IMR-90 (cell line): ENCODE results near the gene PTPRN2. TPM values are rescaled to one million over a fixed set of nuclear protein-coding genes. Genes with fewer than 3 reads are reported as not detected.
A peak's percentile ranks its signal among the peaks of the same experiment; 100 is the strongest.

Experiments
- ATAC-seq: fragments of 200-7000 bp; cut with Tn5 transposase; 2 replicates; pipeline ENCODE4 v1.9.1; 2020; ENCODE audit warnings: low read depth, mild to moderate bottlenecking, moderate library complexity
- BruUV-seq: library from RNA; stranded (reverse); fragments of 400-500 nt; replicated peaks from 2 replicates; lab custom pipeline; 2021; lab: Mats Ljungman, UMichigan
- CTCF ChIA-PET: fragments of 300-600 bp; formaldehyde crosslinking; extraction: SDS; loops from one replicate; lab custom pipeline; 2021; ENCODE audit warnings: antibody characterized with exemption; lab: Yijun Ruan, JAX
- POLR2A ChIA-PET: fragments of 300-600 bp; sonication (Branson Sonifier 250); formaldehyde crosslinking; loops from one replicate; lab custom pipeline; 2022; ENCODE audit warnings: antibody characterized with exemption; ENCODE audit not compliant: unreplicated experiment; lab: Charles Lee
- DNase-seq: peaks from one replicate; pipeline ENCODE4 v3.0.0; 2013
- H2AFZ ChIP-seq: replicated peaks from 2 replicates; pipeline ENCODE3; 2013; ENCODE audit warnings: low read length, mild to moderate bottlenecking; ENCODE audit not compliant: poor library complexity
- H2AK5ac ChIP-seq: 2 replicates; pipeline ENCODE4 v1.6.1; 2013; ENCODE audit warnings: low read depth, low read length, inconsistent platforms
- H2AK9ac ChIP-seq: replicated peaks from 2 replicates; pipeline ENCODE3; 2013; ENCODE audit warnings: mild to moderate bottlenecking, low read depth, low read length, moderate library complexity; ENCODE audit not compliant: poor library complexity
- H2BK120ac ChIP-seq: 2 replicates; pipeline ENCODE4 v1.6.1; 2013; ENCODE audit warnings: low read depth, low read length, inconsistent platforms
- H2BK15ac ChIP-seq: 3 replicates; pipeline ENCODE4 v1.6.1; 2013; ENCODE audit warnings: low read depth, low read length, inconsistent platforms
- H2BK20ac ChIP-seq: 2 replicates; pipeline ENCODE4 v1.6.1; 2013; ENCODE audit warnings: low read depth, mild to moderate bottlenecking, inconsistent platforms, low read length, moderate library complexity
- H2BK5ac ChIP-seq: 2 replicates; pipeline ENCODE4 v1.6.1; 2013; ENCODE audit warnings: mild to moderate bottlenecking, low read depth, low read length, inconsistent platforms; ENCODE audit not compliant: poor library complexity, severe bottlenecking
- H3K14ac ChIP-seq: replicated peaks from 2 replicates; pipeline ENCODE4 v1.6.1; 2013; ENCODE audit warnings: low read depth, low read length, inconsistent platforms
- H3K18ac ChIP-seq: 2 replicates; pipeline ENCODE4 v1.6.1; 2013; ENCODE audit warnings: low read depth, low read length, control low read depth
- H3K23ac ChIP-seq: 2 replicates; pipeline ENCODE4 v1.6.1; 2013; ENCODE audit warnings: low read depth, low read length, inconsistent platforms
- H3K27ac ChIP-seq: 2 replicates; pipeline ENCODE4 v1.5.1; 2013; ENCODE audit warnings: mild to moderate bottlenecking, control low read depth, low read length; ENCODE audit not compliant: insufficient read depth
- H3K27me3 ChIP-seq: 2 replicates; pipeline ENCODE4 v1.6.1; 2013; ENCODE audit warnings: low read length; ENCODE audit not compliant: control insufficient read depth, insufficient read depth
- H3K36me3 ChIP-seq: 2 replicates; pipeline ENCODE4 v1.6.1; 2013; ENCODE audit warnings: low read length, mixed read lengths; ENCODE audit not compliant: control insufficient read depth, insufficient read depth
- H3K4ac ChIP-seq: 2 replicates; pipeline ENCODE4 v1.6.1; 2013; ENCODE audit warnings: low read depth, low read length, inconsistent platforms
- H3K4me1 ChIP-seq: 2 replicates; pipeline ENCODE4 v1.6.1; 2013; ENCODE audit warnings: low read length, mixed read lengths; ENCODE audit not compliant: control insufficient read depth, insufficient read depth
- H3K4me2 ChIP-seq: 2 replicates; pipeline ENCODE4 v1.6.1; 2013; ENCODE audit warnings: low read depth, mild to moderate bottlenecking, control low read depth, low read length, moderate library complexity
- H3K4me3 ChIP-seq: 2 replicates; pipeline ENCODE4 v1.5.1; 2013; ENCODE audit warnings: low read depth, mild to moderate bottlenecking, control low read depth, low read length, moderate library complexity; ENCODE audit not compliant: insufficient read depth
- H3K56ac ChIP-seq: 2 replicates; pipeline ENCODE4 v1.6.1; 2013; ENCODE audit warnings: low read length, inconsistent platforms; ENCODE audit not compliant: insufficient read depth; ENCODE audit errors: extremely low read depth
- H3K79me1 ChIP-seq, 2 experiments: 2 replicates each; pipeline ENCODE4 v1.6.1; 2013; ENCODE audit warnings: low read length in 2 of 2, inconsistent platforms in 1 of 2, low read depth in 1 of 2
- H3K9ac ChIP-seq: 2 replicates; pipeline ENCODE4 v1.6.1; 2013; ENCODE audit warnings: low read depth, low read length, control low read depth
- H3K9me1 ChIP-seq: 2 replicates; pipeline ENCODE4 v1.6.1; 2013; ENCODE audit warnings: low read length, inconsistent platforms; ENCODE audit not compliant: insufficient read depth
- H3K9me3 ChIP-seq: 2 replicates; pipeline ENCODE4 v1.6.1; 2013; ENCODE audit warnings: low read length; ENCODE audit not compliant: control insufficient read depth, insufficient read depth
- H4K20me1 ChIP-seq: 2 replicates; pipeline ENCODE4 v1.6.1; 2013; ENCODE audit warnings: low read length, inconsistent platforms; ENCODE audit not compliant: insufficient read depth
- H4K5ac ChIP-seq: 2 replicates; pipeline ENCODE4 v1.6.1; 2013; ENCODE audit warnings: mild to moderate bottlenecking, low read depth, low read length, control low read depth
- H4K8ac ChIP-seq, 2 experiments: 2 replicates each; pipeline ENCODE4 v1.6.1; 2013; ENCODE audit warnings: low read depth in 2 of 2, low read length in 2 of 2, control low read depth in 1 of 2, inconsistent platforms in 1 of 2
- H4K91ac ChIP-seq: 2 replicates; pipeline ENCODE4 v1.6.1; 2013; ENCODE audit warnings: low read depth, low read length, inconsistent platforms; ENCODE audit not compliant: insufficient read depth
- CEBPB ChIP-seq: IDR thresholded peaks from 2 replicates; pipeline ENCODE4 v1.6.1; 2012; ENCODE audit warnings: low read depth, low read length, improper control_type of control experiment
- CHD1 ChIP-seq: IDR thresholded peaks from 2 replicates; pipeline ENCODE4 v1.6.1; 2012; ENCODE audit warnings: low read depth, low read length, improper control_type of control experiment
- FOS ChIP-seq: fragments of 150-350 bp; IDR thresholded peaks from 2 replicates; pipeline ENCODE4 v1.6.1; 2016; ENCODE audit warnings: low read depth, low read length
- MXI1 ChIP-seq: IDR thresholded peaks from 2 replicates; pipeline ENCODE4 v1.6.1; 2012; ENCODE audit warnings: low read depth, mild to moderate bottlenecking, low read length, moderate library complexity, borderline replicate concordance
- POLR2A ChIP-seq: IDR thresholded peaks from 2 replicates; pipeline ENCODE4 v1.6.1; 2012; ENCODE audit warnings: mild to moderate bottlenecking, low read depth, low read length
- RAD21 ChIP-seq: IDR thresholded peaks from 2 replicates; pipeline ENCODE4 v1.6.1; 2012; ENCODE audit warnings: low read length, improper control_type of control experiment
- RCOR1 ChIP-seq: IDR thresholded peaks from 2 replicates; pipeline ENCODE4 v1.6.1; 2012; ENCODE audit warnings: mild to moderate bottlenecking, low read length, improper control_type of control experiment; ENCODE audit not compliant: insufficient replicate concordance
- RFX5 ChIP-seq: IDR thresholded peaks from 2 replicates; pipeline ENCODE4 v1.8.0; 2012; ENCODE audit warnings: low read depth, mild to moderate bottlenecking, low read length, moderate library complexity
- SMC3 ChIP-seq: fragments of 150-350 bp; IDR thresholded peaks from 2 replicates; pipeline ENCODE4 v1.6.1; 2016; ENCODE audit warnings: low read depth, mild to moderate bottlenecking, antibody characterized with exemption, low read length, moderate library complexity
- WGBS, 2 experiments: methylation state at CpG; one replicate each; pipeline versions ENCODE4 v1.1.5 to v1.1.7; 2013; ENCODE audit warnings: missing lambda C conversion rate in 2 of 2; ENCODE audit not compliant: insufficient read length in 1 of 2; ENCODE audit errors: extremely low coverage in 2 of 2; 5-methylcytosine and 5-hydroxymethylcytosine counted together
- dilution Hi-C: fragments of 300-500 bp; cut with HindIII; formaldehyde crosslinking; loops from one replicate; pipeline ENCODE4 v1.14.3; 2018; ENCODE audit warnings: low sequenced_read_pairs; ENCODE audit not compliant: unreplicated experiment
- in situ Hi-C: fragments of 300-500 bp; cut with MboI; formaldehyde crosslinking; loops from 3 replicates; pipeline ENCODE4 v1.14.3; 2019; ENCODE audit warnings: low sequenced_read_pairs, inconsistent platforms, mixed read lengths
- intact Hi-C: fragments of 100-400 bp; cut with micrococcal nuclease; formaldehyde crosslinking; loops from 2 replicates; pipeline ENCODE4 v1.10.0; 2022
- polyA plus RNA-seq, 3 experiments: library from polyadenylated mRNA; depleted of rRNA; stranded (reverse); fragments of >200 nt; gene quantifications; 2 replicates each; pipeline ENCODE4 v1.2.3, GENCODE V29; 2012; ENCODE audit warnings: low replicate concordance in 1 of 3
- total RNA-seq: library from RNA; depleted of rRNA; stranded (reverse); fragments of >200 nt; gene quantifications from 2 replicates; pipeline ENCODE4 v1.2.3, GENCODE V29; 2012
- TF ChIP-seq, protein P1 (sequence below): fragments of 150-350 bp; IDR thresholded peaks from 2 replicates; pipeline ENCODE4 v1.6.1; 2016; ENCODE audit warnings: low read depth, mild to moderate bottlenecking, low read length, moderate library complexity, borderline replicate concordance
- TF ChIP-seq, protein P2 (sequence below): fragments of 150-350 bp; IDR thresholded peaks from 2 replicates; pipeline ENCODE4 v1.6.1; 2017; ENCODE audit warnings: mild to moderate bottlenecking, antibody characterized with exemption, low read length, low read depth
- TF ChIP-seq, protein P3 (sequence below): conservative IDR thresholded peaks from 2 replicates; pipeline ENCODE4 v1.5.1; 2012; ENCODE audit warnings: mild to moderate bottlenecking, low read depth, low read length, improper control_type of control experiment

Gene PTPRN2
- total and polyA plus RNA-seq, 2 of the 4 experiments (the other 2 are of a cell fraction) = 0.03 TPM; not detected in 1

DNA sequence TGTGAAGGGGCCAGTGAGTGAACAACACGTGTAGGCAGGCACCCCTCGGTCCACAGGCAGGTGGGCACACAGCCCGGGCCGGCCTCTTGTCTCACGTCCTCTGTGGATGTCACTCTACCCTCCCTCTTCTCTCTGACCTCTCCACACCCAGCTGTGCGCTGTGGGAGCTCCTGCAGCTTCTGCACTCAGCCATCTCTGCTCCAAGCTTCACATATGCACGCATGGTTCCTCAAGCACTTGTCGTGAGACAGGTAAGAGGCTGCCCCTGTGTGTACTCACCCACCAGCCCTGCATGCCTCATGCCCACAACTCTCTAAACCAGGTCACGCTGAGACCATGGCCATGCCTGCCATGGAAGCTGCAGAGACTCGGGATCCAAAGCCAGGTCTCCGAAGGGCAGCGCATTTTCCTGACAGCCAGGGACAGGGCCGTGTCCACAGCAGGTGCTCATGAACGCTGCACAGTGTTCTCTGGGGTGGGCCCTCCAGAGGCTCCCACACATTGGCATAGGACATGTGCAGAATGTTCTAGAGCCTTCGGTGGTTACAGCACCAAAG, 477.5 kb downstream of the PTPRN2 start:
- Histone ChIP-seq H2AK9ac (no peak overlapping the region), H2BK15ac (no peak overlapping the region), H3K56ac (no peak overlapping the region), H4K5ac (no peak overlapping the region), H3K27ac (no peak overlapping the region), H3K27me3 (no peaks in the 10 kb centered on the region), H3K4me2 (no peak overlapping the region), H3K4me1 (no peaks in the 10 kb centered on the region), H3K36me3 (no peaks in the 10 kb centered on the region), H4K20me1 (no peaks in the 10 kb centered on the region), H3K9ac (no peak overlapping the region), H3K9me3 (peaks cover 76% of the 10 kb centered on the region), H3K14ac (no peak overlapping the region), H3K18ac (no peak overlapping the region), H2BK20ac (no peak overlapping the region), H2AFZ (peak overlapping the region; percentile 32), H3K4ac (no peak overlapping the region), H4K91ac (no peak overlapping the region), H3K79me1 (no peaks in the 10 kb centered on the region), H4K8ac (no peak overlapping the region), H2BK120ac (no peak overlapping the region), H2AK5ac (no peak overlapping the region), H3K9me1 (no peaks in the 10 kb centered on the region), H3K4me3 (no peak overlapping the region), H2BK5ac (no peak overlapping the region), H3K23ac (no peak overlapping the region)
- no TSS peak for BruUV-seq
- WGBS, 2 experiments = 85% methylated on average over 5 of the region's 15 CpGs; no CpG with 5 or more reads in 1 of the 2 experiments
- no peak for ATAC-seq
- DNase-seq = no peak
- ChIA-PET POLR2A (no interaction called here), CTCF (no interaction called here)
- intact Hi-C loops = no loop called here
- in situ Hi-C loops = no loop called here
- dilution Hi-C loops = no loop called here
- no peak for TF ChIP-seq RAD21
- no peak for TF ChIP-seq RFX5
- TF ChIP-seq, protein P1, sequence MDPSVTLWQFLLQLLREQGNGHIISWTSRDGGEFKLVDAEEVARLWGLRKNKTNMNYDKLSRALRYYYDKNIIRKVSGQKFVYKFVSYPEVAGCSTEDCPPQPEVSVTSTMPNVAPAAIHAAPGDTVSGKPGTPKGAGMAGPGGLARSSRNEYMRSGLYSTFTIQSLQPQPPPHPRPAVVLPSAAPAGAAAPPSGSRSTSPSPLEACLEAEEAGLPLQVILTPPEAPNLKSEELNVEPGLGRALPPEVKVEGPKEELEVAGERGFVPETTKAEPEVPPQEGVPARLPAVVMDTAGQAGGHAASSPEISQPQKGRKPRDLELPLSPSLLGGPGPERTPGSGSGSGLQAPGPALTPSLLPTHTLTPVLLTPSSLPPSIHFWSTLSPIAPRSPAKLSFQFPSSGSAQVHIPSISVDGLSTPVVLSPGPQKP = no peak
- TF ChIP-seq FOS = no peak
- TF ChIP-seq CEBPB = no peak
- no peak for TF ChIP-seq SMC3
- TF ChIP-seq CHD1 = no peak
- no peak for TF ChIP-seq MXI1
- no peak for TF ChIP-seq POLR2A
- TF ChIP-seq, protein P2, sequence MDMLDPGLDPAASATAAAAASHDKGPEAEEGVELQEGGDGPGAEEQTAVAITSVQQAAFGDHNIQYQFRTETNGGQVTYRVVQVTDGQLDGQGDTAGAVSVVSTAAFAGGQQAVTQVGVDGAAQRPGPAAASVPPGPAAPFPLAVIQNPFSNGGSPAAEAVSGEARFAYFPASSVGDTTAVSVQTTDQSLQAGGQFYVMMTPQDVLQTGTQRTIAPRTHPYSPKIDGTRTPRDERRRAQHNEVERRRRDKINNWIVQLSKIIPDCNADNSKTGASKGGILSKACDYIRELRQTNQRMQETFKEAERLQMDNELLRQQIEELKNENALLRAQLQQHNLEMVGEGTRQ = no peak
- TF ChIP-seq, protein P3, sequence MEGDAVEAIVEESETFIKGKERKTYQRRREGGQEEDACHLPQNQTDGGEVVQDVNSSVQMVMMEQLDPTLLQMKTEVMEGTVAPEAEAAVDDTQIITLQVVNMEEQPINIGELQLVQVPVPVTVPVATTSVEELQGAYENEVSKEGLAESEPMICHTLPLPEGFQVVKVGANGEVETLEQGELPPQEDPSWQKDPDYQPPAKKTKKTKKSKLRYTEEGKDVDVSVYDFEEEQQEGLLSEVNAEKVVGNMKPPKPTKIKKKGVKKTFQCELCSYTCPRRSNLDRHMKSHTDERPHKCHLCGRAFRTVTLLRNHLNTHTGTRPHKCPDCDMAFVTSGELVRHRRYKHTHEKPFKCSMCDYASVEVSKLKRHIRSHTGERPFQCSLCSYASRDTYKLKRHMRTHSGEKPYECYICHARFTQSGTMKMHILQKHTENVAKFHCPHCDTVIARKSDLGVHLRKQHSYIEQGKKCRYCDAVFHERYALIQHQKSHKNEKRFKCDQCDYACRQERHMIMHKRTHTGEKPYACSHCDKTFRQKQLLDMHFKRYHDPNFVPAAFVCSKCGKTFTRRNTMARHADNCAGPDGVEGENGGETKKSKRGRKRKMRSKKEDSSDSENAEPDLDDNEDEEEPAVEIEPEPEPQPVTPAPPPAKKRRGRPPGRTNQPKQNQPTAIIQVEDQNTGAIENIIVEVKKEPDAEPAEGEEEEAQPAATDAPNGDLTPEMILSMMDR = no peak
- no peak for TF ChIP-seq RCOR1
